Measurements from ENCODE around the gene CXCL8. TPM values are rescaled to one million over a fixed set of nuclear protein-coding genes. Genes with fewer than 3 reads are reported as not detected.

The CXCL8 gene
- total and polyA plus RNA-seq, 2 of the 8 experiments (the other 6 are each of a cell fraction or from before 2014, with no cell fraction given) = not detected

DNA sequence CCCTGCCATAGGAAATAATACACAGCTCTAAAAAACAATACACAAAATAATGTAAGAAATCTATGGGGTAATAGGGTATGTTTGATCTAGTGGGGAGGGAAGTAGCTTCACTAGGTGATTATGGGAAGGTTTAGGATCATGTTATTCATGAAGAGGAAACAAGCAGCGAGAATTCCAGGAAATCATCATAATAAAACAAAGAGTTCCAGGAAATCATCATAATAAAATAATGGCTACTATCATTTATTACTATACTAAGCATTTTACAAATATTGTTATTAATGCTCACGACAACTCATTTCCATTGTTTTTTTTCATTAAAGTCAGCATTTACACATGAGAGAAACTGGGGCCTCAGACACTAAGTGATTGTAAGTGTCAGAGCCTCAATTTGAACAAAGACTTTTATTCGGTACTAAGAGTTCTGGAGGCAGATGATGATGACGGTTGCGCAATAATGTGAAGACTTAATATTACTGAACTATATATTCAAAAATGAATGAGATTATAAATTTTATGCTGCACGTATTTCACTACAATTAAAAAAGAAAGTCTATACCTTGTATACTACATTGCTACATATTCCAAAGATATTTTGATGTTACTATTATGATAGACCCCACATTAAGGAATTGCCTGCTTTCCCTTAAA, 12.2 kb upstream of the CXCL8 start:
- H3K27me3 ChIP-seq (replicated peaks in 1 of 4; ENCODE audit: control insufficient read depth in 3 of 4, extremely low read depth in 1 of 4, insufficient read depth in 3 of 4, low read length in 3 of 4) = no peaks in the 10 kb centered on the region
- H2BK15ac ChIP-seq (ENCODE audit: low read length) = no peak overlapping the region
- TF ChIP-seq TBP (IDR thresholded peaks at IDR 0.05; ENCODE audit: low read depth, low read length) (no peak), CEBPB (IDR thresholded peaks at IDR 0.05; ENCODE audit: low read depth, low read length) (peak; percentile 97)
- no peaks in the 10 kb centered on the region for H3K79me2 ChIP-seq (ENCODE audit: control insufficient read depth in 1 of 2, insufficient read depth in 2 of 2, low read length in 2 of 2)
- no peak overlapping the region for H2BK12ac ChIP-seq (ENCODE audit: low read depth, low read length)
- H3K4ac ChIP-seq (replicated peaks; ENCODE audit: insufficient read length, low read depth, low read length) = no peak overlapping the region
- DNase-seq (ENCODE audit: low read depth in 1 of 2, low spot score in 2 of 2) (no peak), FAIRE-seq (no peak)
- no peak overlapping the region for H3K4me2 ChIP-seq (ENCODE audit: insufficient read depth in 1 of 2, low read depth in 2 of 2, low read length in 2 of 2)
- no peak overlapping the region for H3K14ac ChIP-seq (ENCODE audit: insufficient read length)
- no peak overlapping the region for H2AK5ac ChIP-seq (ENCODE audit: low read depth, low read length)
- H3K56ac ChIP-seq (replicated peaks; ENCODE audit: insufficient read length, low read depth, low read length) = no peak overlapping the region
- H2BK5ac ChIP-seq (ENCODE audit: low read depth, low read length) = no peak overlapping the region
- no peaks in the 10 kb centered on the region for H3K9me3 ChIP-seq (ENCODE audit: insufficient read depth in 2 of 2, low read depth in 1 of 2, low read length in 1 of 2)
- H4K8ac ChIP-seq (ENCODE audit: extremely low read depth, insufficient read depth, low read length) = no peak overlapping the region
- no peak overlapping the region for H4K5ac ChIP-seq (ENCODE audit: insufficient read length, low read depth, low read length)
- no peak overlapping the region for H3K27ac ChIP-seq (ENCODE audit: low read depth, low read length)
- H4K91ac ChIP-seq (replicated peaks; ENCODE audit: insufficient read length, low read length) = no peak overlapping the region
- 90% methylated on average over 6 of the region's 6 CpGs; no CpG with 5 or more reads in 1 of the 2 experiments for WGBS, 2 experiments (ENCODE audit: extremely low coverage in 1 of 2, insufficient coverage in 1 of 2, insufficient read length in 1 of 2, insufficient replicate concordance in 2 of 2, low coverage in 1 of 2, low lambda C conversion rate in 2 of 2, missing lambda C conversion rate in 1 of 2)
- no peak overlapping the region for H2BK20ac ChIP-seq (ENCODE audit: low read length)
- no peak overlapping the region for H2AFZ ChIP-seq (ENCODE audit: low read length)
- no peak overlapping the region for H3K4me3 ChIP-seq (ENCODE audit: extremely low read depth in 1 of 4, insufficient read depth in 2 of 4, low read depth in 3 of 4, low read length in 4 of 4)
- H3K79me1 ChIP-seq (ENCODE audit: low read depth, low read length) = no peaks in the 10 kb centered on the region
- H4K20me1 ChIP-seq (replicated peaks in 1 of 2; ENCODE audit: control insufficient read depth in 1 of 2, insufficient read depth in 2 of 2, low read length in 2 of 2) = no peaks in the 10 kb centered on the region
- H3K36me3 ChIP-seq (ENCODE audit: control insufficient read depth in 2 of 4, insufficient read depth in 4 of 4, low read length in 3 of 4) = no peaks in the 10 kb centered on the region
- H3K23ac ChIP-seq (ENCODE audit: insufficient read length) = no peak overlapping the region
- H3K23me2 ChIP-seq (ENCODE audit: low read depth, low read length) = no peaks in the 10 kb centered on the region; the same call in 1 of the 2 replicates
- H3K4me1 ChIP-seq (replicated peaks in 1 of 4; ENCODE audit: control insufficient read depth in 3 of 4, insufficient read depth in 4 of 4, low read length in 3 of 4) = peaks cover 0 to 2% (median 0%) of the 10 kb centered on the region in 4 experiments; a peak in 1 of 7 replicates
- no peak overlapping the region for H3K9ac ChIP-seq (replicated peaks in 1 of 4; ENCODE audit: extremely low read depth in 1 of 4, low read depth in 3 of 4, low read length in 3 of 4)
- CTCF ChIA-PET (ENCODE audit: partially characterized antibody) = interaction anchor here (0.9 to 1.9 kb wide), 5 partner anchors 9 to 406 kb away, joined by 3 to 5 read pairs (median 5); no protein-coding TSS in a partner anchor
- no peak overlapping the region for H2BK120ac ChIP-seq (replicated peaks; ENCODE audit: low read depth, low read length)
- no peak overlapping the region for H3K18ac ChIP-seq (ENCODE audit: extremely low read depth, low read length)
- POLR2A ChIA-PET (ENCODE audit: partially characterized antibody) = no interaction called here

All from H1 (cell line).